H9 (cell line): ENCODE data around the gene CYP2D6. TPM values are rescaled to one million over a fixed set of nuclear protein-coding genes. Genes with fewer than 3 reads are reported as not detected.

ENCODE experiments used
- DNase-seq: peaks from one replicate; pipeline ENCODE4 v3.0.0-alpha.2; 2017
- H2AFZ ChIP-seq: one replicate; pipeline ENCODE4 v1.6.1; 2013; ENCODE audit warnings: mild to moderate bottlenecking, low read length, control low read depth, moderate library complexity
- H2AK5ac ChIP-seq: 2 replicates; pipeline ENCODE4 v1.6.1; 2013; ENCODE audit warnings: low read length, control low read depth, mixed read lengths; ENCODE audit not compliant: insufficient read length
- H2BK120ac ChIP-seq: one replicate; pipeline ENCODE4 v1.6.1; 2013; ENCODE audit warnings: low read depth, mild to moderate bottlenecking, low read length, control low read depth, inconsistent platforms; ENCODE audit not compliant: poor library complexity, severe bottlenecking
- H2BK12ac ChIP-seq: 2 replicates; pipeline ENCODE4 v1.6.1; 2013; ENCODE audit warnings: low read length, control low read depth, mixed read lengths, low read depth; ENCODE audit not compliant: insufficient read length
- H2BK15ac ChIP-seq: 2 replicates; pipeline ENCODE4 v1.6.1; 2013; ENCODE audit warnings: low read depth, low read length, control low read depth
- H2BK20ac ChIP-seq: one replicate; pipeline ENCODE4 v1.6.1; 2013; ENCODE audit warnings: low read depth, mild to moderate bottlenecking, low read length, control low read depth, inconsistent platforms; ENCODE audit not compliant: poor library complexity, severe bottlenecking
- H2BK5ac ChIP-seq: 2 replicates; pipeline ENCODE4 v1.6.1; 2013; ENCODE audit warnings: low read length, control low read depth, mixed read lengths; ENCODE audit not compliant: insufficient read length
- H3K14ac ChIP-seq: 2 replicates; pipeline ENCODE4 v1.6.1; 2013; ENCODE audit warnings: low read length, control low read depth; ENCODE audit not compliant: insufficient read depth
- H3K18ac ChIP-seq: 2 replicates; pipeline ENCODE4 v1.6.1; 2013; ENCODE audit warnings: low read depth, mild to moderate bottlenecking, mixed read lengths, low read length, control low read depth; ENCODE audit not compliant: insufficient read length
- H3K23ac ChIP-seq: 2 replicates; pipeline ENCODE4 v1.6.1; 2013; ENCODE audit warnings: low read length, control low read depth, mixed read lengths, low read depth; ENCODE audit not compliant: insufficient read length
- H3K23me2 ChIP-seq: 2 replicates; pipeline ENCODE4 v1.6.1; 2013; ENCODE audit warnings: low read depth, mild to moderate bottlenecking, mixed read lengths, low read length, control low read depth; ENCODE audit not compliant: insufficient read length, poor library complexity, severe bottlenecking
- H3K27ac ChIP-seq: 2 replicates; pipeline ENCODE4 v1.5.1; 2013; ENCODE audit warnings: low read length, control low read depth, mixed read lengths, low read depth; ENCODE audit not compliant: insufficient read length
- H3K27me3 ChIP-seq: 2 replicates; pipeline ENCODE4 v1.6.1; 2013; ENCODE audit warnings: low read length, control low read depth, inconsistent platforms; ENCODE audit not compliant: insufficient read depth
- H3K4ac ChIP-seq: 2 replicates; pipeline ENCODE4 v1.6.1; 2013; ENCODE audit warnings: low read depth, mild to moderate bottlenecking, control low read depth, inconsistent platforms, low read length, moderate library complexity
- H3K4me1 ChIP-seq: 2 replicates; pipeline ENCODE4 v1.6.1; 2013; ENCODE audit warnings: low read length, control low read depth, inconsistent platforms; ENCODE audit not compliant: insufficient read depth
- H3K4me2 ChIP-seq: 2 replicates; pipeline ENCODE4 v1.6.1; 2013; ENCODE audit warnings: low read length, control low read depth, mixed read lengths; ENCODE audit not compliant: insufficient read length, insufficient read depth
- H3K56ac ChIP-seq: 2 replicates; pipeline ENCODE4 v1.6.1; 2013; ENCODE audit warnings: low read depth, mild to moderate bottlenecking, mixed read lengths, low read length, control low read depth; ENCODE audit not compliant: insufficient read length
- H3K79me1 ChIP-seq: 2 replicates; pipeline ENCODE4 v1.6.1; 2013; ENCODE audit warnings: low read depth, mild to moderate bottlenecking, moderate library complexity, low read length, control low read depth, inconsistent platforms; ENCODE audit not compliant: insufficient read depth, poor library complexity, severe bottlenecking
- H3K79me2 ChIP-seq: 2 replicates; pipeline ENCODE4 v1.6.1; 2013; ENCODE audit warnings: low read length, control low read depth, inconsistent platforms; ENCODE audit not compliant: insufficient read depth
- H3K9ac ChIP-seq: 2 replicates; pipeline ENCODE4 v1.6.1; 2013; ENCODE audit warnings: low read length, control low read depth, mixed read lengths; ENCODE audit not compliant: insufficient read length; ENCODE audit errors: extremely low read depth
- H3K9me3 ChIP-seq: one replicate; pipeline ENCODE4 v1.6.1; 2013; ENCODE audit warnings: low read depth, low read length, inconsistent platforms; ENCODE audit not compliant: control insufficient read depth
- H3T11ph ChIP-seq: one replicate; pipeline ENCODE4 v1.6.1; 2013; ENCODE audit warnings: mild to moderate bottlenecking, low read length, control low read depth, inconsistent platforms
- H4K20me1 ChIP-seq: one replicate; pipeline ENCODE4 v1.6.1; 2013; ENCODE audit not compliant: control insufficient read depth, insufficient read length, insufficient read depth
- H4K5ac ChIP-seq: 2 replicates; pipeline ENCODE4 v1.6.1; 2013; ENCODE audit warnings: low read depth, mild to moderate bottlenecking, mixed read lengths, low read length, control low read depth; ENCODE audit not compliant: insufficient read length
- H4K8ac ChIP-seq: replicated peaks from 2 replicates; pipeline ENCODE4 v1.6.1; 2013; ENCODE audit warnings: low read length, control low read depth, mixed read lengths, low read depth; ENCODE audit not compliant: insufficient read length
- H4K91ac ChIP-seq: 2 replicates; pipeline ENCODE4 v1.6.1; 2013; ENCODE audit warnings: low read depth, mild to moderate bottlenecking, moderate library complexity, mixed read lengths, low read length, control low read depth; ENCODE audit not compliant: insufficient read length
- H3K27ac Mint-ChIP-seq, 3 experiments: 2 replicates in 2 of 3; 3 replicates in 1 of 3; pipeline ENCODE4 v1.8.0; 2020 to 2021; ENCODE audit warnings: mixed read lengths in 3 of 3, mild to moderate bottlenecking in 1 of 3, moderate library complexity in 1 of 3
- H3K27me3 Mint-ChIP-seq: 2 replicates; pipeline ENCODE4 v1.8.0; 2021; ENCODE audit warnings: low read depth, mild to moderate bottlenecking, moderate library complexity, mixed read lengths
- H3K36me3 Mint-ChIP-seq, 3 experiments: 2 replicates in 2 of 3; 3 replicates in 1 of 3; pipeline ENCODE4 v1.8.0; 2020 to 2021; ENCODE audit warnings: low read depth in 3 of 3, mixed read lengths in 3 of 3; ENCODE audit not compliant: insufficient read depth in 1 of 3
- H3K4me1 Mint-ChIP-seq, 2 experiments: 2 replicates each; pipeline ENCODE4 v1.8.0; 2020; ENCODE audit warnings: mixed read lengths in 2 of 2
- H3K4me3 Mint-ChIP-seq, 2 experiments: 2 replicates in 1 of 2; 3 replicates in 1 of 2; pipeline ENCODE4 v1.8.0; 2020 to 2021; ENCODE audit warnings: mild to moderate bottlenecking in 2 of 2, mixed read lengths in 2 of 2, moderate library complexity in 1 of 2
- H3K9me3 Mint-ChIP-seq, 2 experiments: 2 replicates in 1 of 2; 3 replicates in 1 of 2; pipeline ENCODE4 v1.8.0; 2020; ENCODE audit warnings: mild to moderate bottlenecking in 2 of 2, mixed read lengths in 2 of 2, moderate library complexity in 1 of 2
- CTCF ChIP-seq: fragments of 200-600 bp; sonication (generic); conservative IDR thresholded peaks from 3 replicates; pipeline ENCODE4 v1.8.0; 2021; ENCODE audit warnings: antibody characterized with exemption, mild to moderate bottlenecking
- WGBS: extraction: QIAGEN DNeasy Blood & Tissue Kit; methylation state at CpG from one replicate; pipeline ENCODE4 v1.1.7; 2013; ENCODE audit warnings: missing lambda C conversion rate, low lambda C conversion rate, mixed read lengths; ENCODE audit not compliant: insufficient read length; ENCODE audit errors: extremely low coverage; 5-methylcytosine and 5-hydroxymethylcytosine counted together
- total RNA-seq: library from RNA; stranded (reverse); gene quantifications from 2 replicates; pipeline ENCODE4 v1.2.1, GENCODE V29; 2021

The CYP2D6 gene
- total RNA-seq, 1 experiment from 2014 or later, result 2.3 TPM

- Histone ChIP-seq H3K14ac (peak overlapping the region; percentile 96), H2BK12ac (no peak overlapping the region), H3K4me2 (peak overlapping the region; percentile 85), H3K27ac (no peak overlapping the region), H2BK15ac (peak overlapping the region; percentile 4; the same call in 1 of the 2 replicates), H3K56ac (no peak overlapping the region), H3K18ac (peak overlapping the region; percentile 47), H3K4ac (no peak overlapping the region), H2AK5ac (no peak overlapping the region), H3K23me2 (peaks cover 6% of the 10 kb centered on the region), H3K4me1 (no peaks in the 10 kb centered on the region), H3K9me3 (no peaks in the 10 kb centered on the region), H4K8ac (no peak overlapping the region), H2AFZ (no peak overlapping the region), H3K27me3 (no peaks in the 10 kb centered on the region), H2BK5ac (no peak overlapping the region), H3T11ph (no peak overlapping the region), H2BK20ac (no peak overlapping the region), H3K23ac (no peak overlapping the region), H3K79me1 (no peaks in the 10 kb centered on the region), H2BK120ac (no peak overlapping the region), H4K91ac (no peak overlapping the region), H4K5ac (no peak overlapping the region), H3K79me2 (no peaks in the 10 kb centered on the region), H4K20me1 (no peaks in the 10 kb centered on the region), H3K9ac (peak overlapping the region; percentile 60)
- Mint-ChIP-seq H3K9me3 (no peaks in the 10 kb centered on the region; a peak in 1 of 5 replicates), H3K36me3 (peaks cover 5 to 16% (median 8%) of the 10 kb centered on the region in 3 experiments; a peak in 6 of 7 replicates), H3K4me3 (peak overlapping the region; percentile 89 to 90), H3K27me3 (no peaks in the 10 kb centered on the region; the same call in 1 of the 2 replicates), H3K27ac (peak overlapping the region; percentile 77 to 86 (median 84); a peak in 4 of 7 replicates), H3K4me1 (peaks cover 16 to 20% of the 10 kb centered on the region in 2 experiments; a peak in 3 of 4 replicates)
- no peak for TF ChIP-seq CTCF
- WGBS, result no CpG with 5 or more reads among the region's 24 CpGs
- peak; percentile 47 for DNase-seq
Measured at GRCh38 chr22:42078469-42079318, 51.9 kb downstream of the CYP2D6 start.
